ENCODE results near the gene FKBP1B. TPM values are rescaled to one million over a fixed set of nuclear protein-coding genes. Genes with fewer than 3 reads are reported as not detected.

The FKBP1B gene
- total RNA-seq, 1 experiment from 2014 or later, result 58.6 TPM

GRCh38 chr2:24046930-24047702 is 2.4 kb upstream of the FKBP1B start, which contains the start of gene WDCP (continued):
- TF ChIP-seq ZNF512 (CRISPR knock-in tag; IDR thresholded peaks at IDR 0.05; ENCODE audit: borderline replicate concordance) (no peak), JUN (CRISPR knock-in tag; IDR thresholded peaks at IDR 0.05) (no peak), USF1 (CRISPR knock-in tag; IDR thresholded peaks at IDR 0.05) (no peak), ARID4B (CRISPR knock-in tag; IDR thresholded peaks at IDR 0.05; ENCODE audit: borderline replicate concordance) (peak; percentile 44; the same call in 1 of the 2 replicates), NFE2L1 (CRISPR knock-in tag; IDR thresholded peaks at IDR 0.05) (peak; percentile 44; the same call in 1 of the 2 replicates), TEAD1 (CRISPR knock-in tag; IDR thresholded peaks at IDR 0.05) (peak; percentile 80; the same call in 1 of the 2 replicates), ZNF138 (CRISPR knock-in tag; conservative IDR thresholded peaks at IDR 0.05) (no peak), ETV6 (CRISPR knock-in tag; IDR thresholded peaks at IDR 0.05) (no peak; the same call in 1 of the 2 replicates), ZNF232 (CRISPR knock-in tag; IDR thresholded peaks at IDR 0.05) (0 out of 2 replicates have a peak, but pooled peaks have one; percentile 42), FOXK1 (CRISPR knock-in tag; IDR thresholded peaks at IDR 0.05) (no peak), SP1 (CRISPR knock-in tag; conservative IDR thresholded peaks at IDR 0.05) (peak; percentile 63), GRHL2 (CRISPR knock-in tag; IDR thresholded peaks at IDR 0.05; ENCODE audit: insufficient replicate concordance, severe bottlenecking) (no peak), CBFB (CRISPR knock-in tag; IDR thresholded peaks at IDR 0.05; ENCODE audit: low read depth) (no peak), ATF1 (CRISPR knock-in tag; IDR thresholded peaks at IDR 0.05) (no peak), FOXJ3 (CRISPR knock-in tag; IDR thresholded peaks at IDR 0.05; ENCODE audit: borderline replicate concordance) (no peak), OVOL2 (CRISPR knock-in tag; IDR thresholded peaks at IDR 0.05; ENCODE audit: borderline replicate concordance) (no peak), SMAD4 (CRISPR knock-in tag; IDR thresholded peaks at IDR 0.05) (no peak), E2F1 (CRISPR knock-in tag; IDR thresholded peaks at IDR 0.05) (no peak), SOX15 (CRISPR knock-in tag; IDR thresholded peaks at IDR 0.05) (no peak), RORB (CRISPR knock-in tag; IDR thresholded peaks at IDR 0.05) (no peak)
